WERI-Rb-1 (cell line): Measurements from ENCODE around the gene INPP4A.

Experiments used
- DNase-seq: peaks from one replicate; pipeline ENCODE4 v3.0.0-alpha.2; 2020
- H3K27ac ChIP-seq: fragments of 250-450 bp; sonication (Bioruptor Pico); 2 replicates; pipeline ENCODE4 v1.5.1; 2020; ENCODE audit warnings: mild to moderate bottlenecking, moderate library complexity
- H3K27me3 ChIP-seq: fragments of 250-450 bp; sonication (Bioruptor Pico); 2 replicates; pipeline ENCODE4 v1.5.1; 2021; ENCODE audit warnings: mild to moderate bottlenecking, low read depth, moderate library complexity; ENCODE audit not compliant: insufficient read depth, severe bottlenecking
- H3K36me3 ChIP-seq: fragments of 250-450 bp; sonication (Bioruptor Pico); 2 replicates; pipeline ENCODE4 v1.5.1; 2020; ENCODE audit warnings: mild to moderate bottlenecking, moderate library complexity
- H3K4me3 ChIP-seq: 2 replicates; pipeline ENCODE4 v1.5.1; 2011; ENCODE audit warnings: low read depth, mild to moderate bottlenecking, control low read depth, low read length
- H3K9me3 ChIP-seq: fragments of 250-450 bp; sonication (Bioruptor Pico); 2 replicates; pipeline ENCODE4 v1.5.1; 2021; ENCODE audit warnings: mild to moderate bottlenecking, moderate library complexity; ENCODE audit not compliant: severe bottlenecking
- TF ChIP-seq, protein P1 (sequence below): IDR thresholded peaks from 2 replicates; pipeline ENCODE4 v1.5.1; 2011; ENCODE audit warnings: low read depth, mild to moderate bottlenecking, control low read depth, inconsistent platforms, low read length

The INPP4A gene

DNA sequence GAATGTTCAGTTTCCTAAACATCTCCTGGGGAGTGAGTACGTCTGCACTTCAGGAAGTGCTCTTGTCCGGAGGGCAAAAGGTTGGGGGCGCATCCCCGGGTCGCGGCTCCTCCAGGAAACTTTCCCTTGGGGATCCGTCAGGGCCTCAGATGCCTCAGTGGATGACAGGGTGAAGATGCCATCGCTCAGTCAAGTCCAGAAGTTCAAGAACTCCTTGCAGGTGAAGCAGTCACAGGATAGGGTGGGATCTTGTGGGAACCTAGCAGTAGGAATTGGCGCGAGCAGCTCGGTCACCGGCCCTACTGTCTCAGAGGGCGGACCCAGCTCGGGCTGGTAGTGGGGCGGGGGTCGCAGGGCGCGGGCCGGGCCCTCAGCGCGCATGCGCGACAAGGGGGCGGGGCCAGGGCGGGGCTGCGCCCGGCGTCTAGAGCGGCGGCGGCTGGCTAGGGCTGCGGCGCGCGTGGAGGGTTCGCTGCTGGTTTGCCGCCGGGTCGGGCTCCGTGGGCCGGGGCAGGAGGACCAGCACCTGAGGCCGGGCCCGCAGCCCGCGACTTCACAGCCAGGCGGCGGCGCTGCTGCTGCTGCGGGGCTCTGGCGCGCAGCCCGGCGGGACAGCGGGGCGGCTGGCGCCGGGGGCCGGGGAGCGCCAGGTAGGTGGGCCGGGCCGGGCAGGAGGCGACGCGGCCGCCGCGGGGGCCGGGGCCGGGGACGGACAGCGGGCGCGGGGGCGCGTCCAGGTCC, at the start of gene INPP4A:
TSS of gene INPP4A (plus strand) at position 423 of the 741 bp plus-strand sequence. CDS start 75,191 bp downstream, outside the sequence.
- TF ChIP-seq, protein P1, sequence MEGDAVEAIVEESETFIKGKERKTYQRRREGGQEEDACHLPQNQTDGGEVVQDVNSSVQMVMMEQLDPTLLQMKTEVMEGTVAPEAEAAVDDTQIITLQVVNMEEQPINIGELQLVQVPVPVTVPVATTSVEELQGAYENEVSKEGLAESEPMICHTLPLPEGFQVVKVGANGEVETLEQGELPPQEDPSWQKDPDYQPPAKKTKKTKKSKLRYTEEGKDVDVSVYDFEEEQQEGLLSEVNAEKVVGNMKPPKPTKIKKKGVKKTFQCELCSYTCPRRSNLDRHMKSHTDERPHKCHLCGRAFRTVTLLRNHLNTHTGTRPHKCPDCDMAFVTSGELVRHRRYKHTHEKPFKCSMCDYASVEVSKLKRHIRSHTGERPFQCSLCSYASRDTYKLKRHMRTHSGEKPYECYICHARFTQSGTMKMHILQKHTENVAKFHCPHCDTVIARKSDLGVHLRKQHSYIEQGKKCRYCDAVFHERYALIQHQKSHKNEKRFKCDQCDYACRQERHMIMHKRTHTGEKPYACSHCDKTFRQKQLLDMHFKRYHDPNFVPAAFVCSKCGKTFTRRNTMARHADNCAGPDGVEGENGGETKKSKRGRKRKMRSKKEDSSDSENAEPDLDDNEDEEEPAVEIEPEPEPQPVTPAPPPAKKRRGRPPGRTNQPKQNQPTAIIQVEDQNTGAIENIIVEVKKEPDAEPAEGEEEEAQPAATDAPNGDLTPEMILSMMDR = no peak
- Histone ChIP-seq H3K9me3 (no peaks in the 10 kb centered on the region), H3K4me3 (peak within 1 kb of the TSS; percentile 53), H3K36me3 (no peaks in the 10 kb centered on the region), H3K27ac (peak within 1 kb of the TSS; percentile 61), H3K27me3 (no peaks in the 10 kb centered on the region)
- peak; percentile 84 for DNase-seq

DNA sequence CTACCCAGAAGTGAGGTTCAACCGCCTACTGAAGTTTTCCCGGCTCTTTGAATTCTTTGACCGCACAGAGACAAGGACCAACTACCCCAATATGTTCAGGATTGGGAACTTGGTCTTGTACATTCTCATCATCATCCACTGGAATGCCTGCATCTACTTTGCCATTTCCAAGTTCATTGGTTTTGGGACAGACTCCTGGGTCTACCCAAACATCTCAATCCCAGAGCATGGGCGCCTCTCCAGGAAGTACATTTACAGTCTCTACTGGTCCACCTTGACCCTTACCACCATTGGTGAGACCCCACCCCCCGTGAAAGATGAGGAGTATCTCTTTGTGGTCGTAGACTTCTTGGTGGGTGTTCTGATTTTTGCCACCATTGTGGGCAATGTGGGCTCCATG, 48.7 kb upstream of the INPP4A start:
- Histone ChIP-seq H3K9me3 (no peaks in the 10 kb centered on the region), H3K36me3 (peaks cover 6% of the 10 kb centered on the region), H3K27me3 (no peaks in the 10 kb centered on the region), H3K27ac (no peak overlapping the region), H3K4me3 (no peak overlapping the region)
- DNase-seq = no peak
- TF ChIP-seq, protein P1 = no peak

- no peak for DNase-seq
- Histone ChIP-seq H3K27ac (no peak overlapping the region), H3K27me3 (no peaks in the 10 kb centered on the region)
Measured at GRCh38 chr2:98396745-98397355, 47.8 kb upstream of the INPP4A start.

DNA sequence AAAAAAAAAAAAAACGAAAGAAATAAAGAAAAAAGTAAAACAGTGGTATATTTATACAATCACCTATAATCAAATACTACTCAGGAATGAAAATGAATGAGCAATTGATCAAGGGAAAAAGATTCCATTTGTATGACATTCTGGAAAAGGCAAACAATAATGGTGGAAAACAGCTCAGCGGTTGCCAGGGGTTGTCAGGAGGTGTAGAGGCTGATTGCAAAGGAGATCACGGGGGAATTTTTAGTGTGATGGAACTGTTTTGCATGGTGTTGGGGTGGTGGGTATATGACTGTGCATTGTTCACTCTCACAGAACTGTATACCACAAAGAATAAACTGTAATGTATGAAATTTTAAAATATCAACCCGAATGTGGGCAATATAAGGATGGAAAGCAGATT, 45.5 kb upstream of the INPP4A start:
- Histone ChIP-seq H3K4me3 (no peak overlapping the region), H3K9me3 (no peaks in the 10 kb centered on the region), H3K36me3 (peaks cover 6% of the 10 kb centered on the region), H3K27ac (no peak overlapping the region), H3K27me3 (no peaks in the 10 kb centered on the region)
- TF ChIP-seq, protein P1 = no peak
- DNase-seq = no peak

More at GRCh38 chr2:98396745-98397355, 47.8 kb upstream of the INPP4A start:
- Histone ChIP-seq H3K9me3 (no peaks in the 10 kb centered on the region), H3K4me3 (no peak overlapping the region), H3K36me3 (peaks cover 6% of the 10 kb centered on the region)
- TF ChIP-seq, protein P1 = no peak

DNA sequence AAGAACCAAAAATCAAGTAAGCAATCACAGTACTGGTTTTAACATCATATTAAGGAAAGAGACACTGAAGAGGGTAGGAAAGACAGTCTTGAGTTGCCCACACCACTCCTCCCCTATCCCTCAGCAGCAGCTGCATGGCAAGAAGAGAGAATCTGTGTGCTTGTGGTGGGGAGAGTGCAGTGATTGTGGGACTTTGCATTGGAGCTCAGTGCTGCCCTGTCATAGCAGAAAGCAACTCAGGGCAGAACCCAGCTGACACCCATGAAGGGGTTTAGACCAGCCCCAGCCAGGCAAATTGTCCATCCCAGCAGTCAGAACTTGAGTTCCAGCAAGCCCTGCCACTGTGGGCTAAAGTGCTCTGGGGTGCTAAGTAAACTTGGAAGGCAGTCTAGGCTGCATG, 40.8 kb upstream of the INPP4A start:
- no peaks in the 10 kb centered on the region for H3K27me3 ChIP-seq
- no peak for DNase-seq
- no peaks in the 10 kb centered on the region for H3K36me3 ChIP-seq
- H3K27ac ChIP-seq = no peak overlapping the region
- H3K4me3 ChIP-seq = no peak overlapping the region
- TF ChIP-seq, protein P1 = no peak
- no peaks in the 10 kb centered on the region for H3K9me3 ChIP-seq
